GM13976 (cell line): ENCODE measurements around the gene INPP1.
A peak's percentile ranks its signal among the peaks of the same experiment; 100 is the strongest.

ENCODE experiments used
- DNase-seq: peaks from one replicate; pipeline ENCODE4 v3.0.0; 2012; ENCODE audit warnings: low spot score
- in situ Hi-C: fragments of 300-500 bp; cut with MboI; formaldehyde crosslinking; loops from one replicate; pipeline ENCODE4 v1.12.0; 2022; ENCODE audit warnings: low sequenced_read_pairs, mixed read lengths, inconsistent platforms; ENCODE audit not compliant: unreplicated experiment
- TF ChIP-seq, protein P1 (sequence below): IDR thresholded peaks from 2 replicates; pipeline ENCODE4 v1.5.1; 2012; ENCODE audit warnings: borderline replicate concordance, mild to moderate bottlenecking; ENCODE audit not compliant: insufficient read depth; ENCODE audit errors: extremely low read depth, missing control alignments, control extremely low read depth

Gene INPP1

DNA sequence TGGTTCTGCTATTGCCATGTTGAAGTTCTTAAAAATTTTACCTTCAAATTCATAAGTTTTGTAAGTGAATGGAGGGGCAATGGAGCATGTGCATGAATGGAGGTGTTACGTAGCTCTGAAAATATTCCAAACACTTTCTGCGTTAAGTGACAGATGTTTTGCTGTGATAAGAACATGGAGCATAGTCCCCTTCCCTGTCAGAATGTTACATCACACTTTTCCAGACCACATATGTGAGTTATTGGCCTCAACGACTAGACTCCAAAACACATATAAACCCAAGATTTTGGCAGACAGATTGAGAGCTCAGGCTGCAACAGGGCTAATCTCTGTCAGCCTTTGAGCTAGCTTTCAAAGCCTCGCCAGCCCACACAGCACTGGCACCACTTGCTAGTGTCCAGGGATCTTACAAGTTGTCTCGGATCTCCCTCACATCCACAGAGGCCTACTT lies 37.6 kb downstream of the INPP1 start:
- TF ChIP-seq, protein P1, sequence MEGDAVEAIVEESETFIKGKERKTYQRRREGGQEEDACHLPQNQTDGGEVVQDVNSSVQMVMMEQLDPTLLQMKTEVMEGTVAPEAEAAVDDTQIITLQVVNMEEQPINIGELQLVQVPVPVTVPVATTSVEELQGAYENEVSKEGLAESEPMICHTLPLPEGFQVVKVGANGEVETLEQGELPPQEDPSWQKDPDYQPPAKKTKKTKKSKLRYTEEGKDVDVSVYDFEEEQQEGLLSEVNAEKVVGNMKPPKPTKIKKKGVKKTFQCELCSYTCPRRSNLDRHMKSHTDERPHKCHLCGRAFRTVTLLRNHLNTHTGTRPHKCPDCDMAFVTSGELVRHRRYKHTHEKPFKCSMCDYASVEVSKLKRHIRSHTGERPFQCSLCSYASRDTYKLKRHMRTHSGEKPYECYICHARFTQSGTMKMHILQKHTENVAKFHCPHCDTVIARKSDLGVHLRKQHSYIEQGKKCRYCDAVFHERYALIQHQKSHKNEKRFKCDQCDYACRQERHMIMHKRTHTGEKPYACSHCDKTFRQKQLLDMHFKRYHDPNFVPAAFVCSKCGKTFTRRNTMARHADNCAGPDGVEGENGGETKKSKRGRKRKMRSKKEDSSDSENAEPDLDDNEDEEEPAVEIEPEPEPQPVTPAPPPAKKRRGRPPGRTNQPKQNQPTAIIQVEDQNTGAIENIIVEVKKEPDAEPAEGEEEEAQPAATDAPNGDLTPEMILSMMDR: no peak
- in situ Hi-C loops: loop anchor here (10.0 to 25.0 kb wide), 2 partner anchors 124 to 431 kb away; no protein-coding TSS in a partner anchor
- no peak for DNase-seq

DNA sequence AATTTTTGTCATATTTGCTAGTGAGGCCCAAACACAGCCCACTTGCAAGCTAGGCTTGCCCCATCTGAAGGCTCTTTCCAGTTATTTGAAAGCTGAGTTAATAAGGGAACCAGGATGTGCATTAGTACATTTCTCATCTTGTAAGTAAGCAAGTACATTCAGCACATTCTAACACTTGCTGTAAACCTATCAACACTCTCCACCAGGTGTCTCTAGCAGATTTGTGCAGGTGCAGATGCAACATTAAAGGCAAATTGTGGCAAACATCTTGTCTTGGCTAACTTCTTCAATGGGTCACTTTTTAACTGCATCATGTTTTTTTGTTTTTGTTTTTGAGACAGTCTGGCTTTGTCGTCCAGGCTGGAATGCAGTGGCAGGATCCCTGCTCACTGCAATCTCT lies 39.5 kb downstream of the INPP1 start:
- in situ Hi-C loops: loop anchor here (10.0 to 25.0 kb wide), 2 partner anchors 122 to 429 kb away; no protein-coding TSS in a partner anchor

DNA sequence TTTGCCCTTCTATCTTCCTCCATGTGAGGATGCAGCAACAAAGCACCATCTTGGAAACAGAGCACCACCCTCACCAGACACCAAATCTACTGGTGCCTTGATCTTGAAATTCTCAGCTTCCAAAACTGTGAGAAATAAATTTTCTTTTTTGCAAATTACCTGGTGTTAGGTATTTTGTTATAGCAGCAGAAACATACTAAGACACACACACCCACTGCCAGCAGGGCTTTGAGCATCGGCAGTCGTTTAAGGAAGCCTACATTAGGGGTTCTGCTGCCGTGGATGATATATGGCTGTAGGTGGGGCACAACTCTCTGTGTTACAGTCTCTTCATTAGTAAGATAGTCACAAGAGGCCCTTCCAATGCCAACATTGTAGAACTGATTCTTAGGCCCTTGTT lies 44.0 kb downstream of the INPP1 start:
- DNase-seq: no peak
- in situ Hi-C loops: loop anchor here (10.0 to 25.0 kb wide), 2 partner anchors 117 to 425 kb away; no protein-coding TSS in a partner anchor
- TF ChIP-seq, protein P1: no peak

More for the DNA sequence above, 39.5 kb downstream of the INPP1 start:
- peak; percentile 75 for DNase-seq
- TF ChIP-seq, protein P1: peak; percentile 63

DNA sequence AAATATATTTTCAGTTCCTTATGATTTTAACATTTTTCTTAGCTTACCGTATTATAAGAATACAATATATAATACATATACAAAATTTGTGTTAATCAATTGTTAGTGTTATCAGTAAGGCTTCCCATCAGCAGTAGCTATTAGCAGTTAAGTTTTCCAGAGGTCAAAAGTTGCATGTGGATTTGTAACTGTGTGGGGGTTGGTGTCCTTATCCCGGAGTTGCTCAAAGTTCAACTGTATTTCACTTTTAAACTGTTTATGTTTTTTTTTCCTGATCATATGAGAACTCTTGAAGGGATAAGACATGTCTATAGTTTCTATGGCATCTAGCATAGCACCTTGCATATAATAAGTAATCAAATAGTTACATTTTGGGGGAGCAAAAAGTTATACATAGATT lies 52.9 kb downstream of the INPP1 start:
- in situ Hi-C loops: loop anchor here (25.0 kb wide), 1 partner anchor 416 kb away; no protein-coding TSS in a partner anchor
- no peak for DNase-seq
- TF ChIP-seq, protein P1: no peak

DNA sequence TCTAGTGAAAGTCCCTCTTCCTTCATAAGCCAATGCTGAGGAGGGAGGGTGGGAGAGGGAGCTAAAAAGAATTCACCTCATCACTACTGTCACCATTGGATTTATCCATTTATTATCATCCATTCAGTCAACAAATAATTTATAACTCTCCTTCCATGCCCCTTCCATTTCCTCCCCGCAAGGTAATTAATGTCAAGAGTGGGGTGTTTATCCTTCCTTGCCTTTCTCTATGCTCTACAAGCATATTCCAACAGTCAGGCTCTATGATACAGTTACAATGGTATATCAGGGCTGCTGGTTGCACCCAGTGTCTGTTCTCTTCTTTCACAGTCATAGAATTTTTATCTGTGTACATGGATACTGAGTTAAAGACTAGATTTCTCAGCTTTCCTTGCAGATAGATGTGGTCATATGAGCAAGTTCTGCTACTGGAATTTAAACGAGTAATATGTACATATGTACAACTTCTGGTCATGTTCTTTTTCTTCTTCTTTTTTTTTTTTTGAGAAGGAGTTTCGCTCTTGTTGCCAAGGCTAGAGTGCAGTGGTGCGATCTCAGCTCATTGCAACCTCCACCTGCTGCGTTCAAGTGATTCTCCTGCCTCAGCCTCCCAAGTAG lies 59.7 kb downstream of the INPP1 start:
- TF ChIP-seq, protein P1: no peak
- no peak for DNase-seq
- in situ Hi-C loops: no loop called here

DNA sequence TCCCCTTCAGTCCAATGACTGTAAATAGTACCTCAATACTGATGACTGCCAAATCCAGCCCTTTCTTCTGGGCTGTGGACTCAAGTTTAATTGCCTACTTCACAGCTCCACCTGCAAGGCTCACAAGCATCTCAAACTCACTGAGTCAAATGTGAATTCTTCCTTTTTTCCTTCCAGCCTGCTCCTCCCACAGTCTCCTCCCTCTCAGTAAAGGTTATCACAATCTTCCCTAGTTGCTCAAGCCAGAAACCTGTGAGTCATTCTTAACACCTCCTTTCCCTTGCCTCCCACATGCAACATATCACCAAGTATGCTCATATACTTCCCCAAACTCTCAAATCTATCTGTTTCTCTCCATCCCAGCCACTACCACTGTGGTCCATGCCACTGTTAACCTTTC lies 61.1 kb downstream of the INPP1 start:
- in situ Hi-C loops: no loop called here
- no peak for DNase-seq
- TF ChIP-seq, protein P1: no peak

DNA sequence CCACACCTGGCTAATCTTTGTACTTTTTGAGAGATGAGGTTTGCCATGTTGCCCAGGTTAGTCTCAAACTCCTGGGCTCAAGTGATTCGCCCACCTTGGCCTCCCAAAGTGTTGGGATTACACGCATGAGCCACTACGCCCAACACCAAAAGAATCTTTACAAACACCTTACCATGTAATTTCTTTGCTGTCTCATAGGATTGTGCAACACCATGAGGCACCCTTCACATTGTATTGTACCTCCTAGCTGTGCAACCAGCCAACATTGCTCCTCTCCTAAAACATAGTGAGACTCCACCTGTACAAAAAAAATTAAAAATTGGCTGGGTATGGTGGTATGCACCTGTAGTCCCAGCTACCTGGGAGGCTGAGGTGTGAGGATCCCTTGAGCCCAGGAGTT lies 61.7 kb downstream of the INPP1 start:
- DNase-seq: no peak
- TF ChIP-seq, protein P1: no peak
- in situ Hi-C loops: no loop called here
